Hematopoietic multipotent progenitor cell treated with erythropoietin and hydrocortisone succinate and interleukin-3 and kit ligand, for 4 days (in vitro differentiated cells): ENCODE measurements around the gene HPSE2.

Source experiments
- DNase-seq: peaks from one replicate; pipeline ENCODE4 v3.0.0-alpha.2; 2015

The HPSE2 gene

GRCh38 chr10:98420786-98421185 lies 814.9 kb downstream of the HPSE2 start:
- DNase-seq = no peak

- DNase-seq = no peak
Measured at GRCh38 chr10:98419469-98420261, 816.0 kb downstream of the HPSE2 start.

- no peak for DNase-seq
Measured at GRCh38 chr10:98418665-98419468, 816.8 kb downstream of the HPSE2 start.

- no peak for DNase-seq
Measured at GRCh38 chr10:98417973-98418664, 817.5 kb downstream of the HPSE2 start.

- DNase-seq = no peak
Measured at GRCh38 chr10:98417481-98417959, 818.1 kb downstream of the HPSE2 start.

- DNase-seq = peak; percentile 67
Measured at GRCh38 chr10:98416606-98417388, 818.9 kb downstream of the HPSE2 start.

GRCh38 chr10:98415731-98416119 lies 819.9 kb downstream of the HPSE2 start:
- no peak for DNase-seq

- peak; percentile 96 for DNase-seq
Measured at GRCh38 chr10:98414932-98415730, 820.5 kb downstream of the HPSE2 start, which contains the start of gene PYROXD2. Gene PYROXD2 (minus strand): TSS chr10:98415182. CDS start chr10:98415135, 47 bp downstream.

- DNase-seq = no peak
Measured at GRCh38 chr10:98414578-98414931, 821.1 kb downstream of the HPSE2 start.

GRCh38 chr10:98411768-98412167 lies 823.9 kb downstream of the HPSE2 start:
- DNase-seq = no peak

GRCh38 chr10:98411166-98411565 lies 824.5 kb downstream of the HPSE2 start:
- DNase-seq = no peak

- no peak for DNase-seq
Measured at GRCh38 chr10:98410759-98411158, 824.9 kb downstream of the HPSE2 start.

GRCh38 chr10:98410135-98410743 lies 825.4 kb downstream of the HPSE2 start:
- DNase-seq = no peak

GRCh38 chr10:98408799-98409198 lies 826.9 kb downstream of the HPSE2 start:
- DNase-seq = no peak

GRCh38 chr10:98407744-98408241 lies 827.9 kb downstream of the HPSE2 start:
- DNase-seq = no peak
